MV-4-11 (cell line): ENCODE measurements around the gene CLRN1.

Experiments
- DNase-seq: peaks from one replicate; lab custom pipeline; 2025; lab: John Stamatoyannopoulos, UW

The CLRN1 gene

GRCh38 chr3:150920236-150920635 is 52.3 kb downstream of the CLRN1 start:
- DNase-seq: no peak

GRCh38 chr3:150917951-150918350 is 54.6 kb downstream of the CLRN1 start:
- DNase-seq: no peak

GRCh38 chr3:150913133-150913922 is 59.2 kb downstream of the CLRN1 start:
- DNase-seq: peak; percentile 65

GRCh38 chr3:150912501-150912900 is 60.0 kb downstream of the CLRN1 start:
- no peak for DNase-seq

- no peak for DNase-seq
Measured at GRCh38 chr3:150911771-150912170, 60.8 kb downstream of the CLRN1 start.

- DNase-seq: no peak
Measured at GRCh38 chr3:150906461-150906860, 66.1 kb downstream of the CLRN1 start.

- DNase-seq: no peak
Measured at GRCh38 chr3:150905746-150906145, 66.8 kb downstream of the CLRN1 start.

- peak; percentile 60 for DNase-seq
Measured at GRCh38 chr3:150905339-150905738, 67.2 kb downstream of the CLRN1 start, which contains the start of gene MINDY4B. Gene MINDY4B (minus strand): TSS chr3:150905439. CDS start chr3:150905439, 0 bp downstream.

GRCh38 chr3:150902988-150903387 is 69.5 kb downstream of the CLRN1 start:
- DNase-seq: no peak

- DNase-seq: no peak
Measured at GRCh38 chr3:150901793-150902192, 70.7 kb downstream of the CLRN1 start.

GRCh38 chr3:150899141-150899540 is 73.4 kb downstream of the CLRN1 start:
- DNase-seq: peak; percentile 22

GRCh38 chr3:150898046-150898754 is 74.3 kb downstream of the CLRN1 start:
- DNase-seq: no peak

- DNase-seq: no peak
Measured at GRCh38 chr3:150897592-150897991, 74.9 kb downstream of the CLRN1 start.

GRCh38 chr3:150890831-150891230 is 81.7 kb downstream of the CLRN1 start:
- no peak for DNase-seq

GRCh38 chr3:150890295-150890694 is 82.2 kb downstream of the CLRN1 start:
- DNase-seq: peak; percentile 96

GRCh38 chr3:150889106-150889505 is 83.4 kb downstream of the CLRN1 start:
- peak; percentile 62 for DNase-seq

GRCh38 chr3:150887031-150887430 is 85.5 kb downstream of the CLRN1 start:
- no peak for DNase-seq

GRCh38 chr3:150885535-150885934 is 87.0 kb downstream of the CLRN1 start:
- DNase-seq: no peak

GRCh38 chr3:150878996-150879575 is 93.4 kb downstream of the CLRN1 start:
- DNase-seq: no peak

- DNase-seq: no peak
Measured at GRCh38 chr3:150878290-150878689, 94.2 kb downstream of the CLRN1 start.

- DNase-seq: no peak
Measured at GRCh38 chr3:150877303-150877702, 95.2 kb downstream of the CLRN1 start.

GRCh38 chr3:150876611-150877265 is 95.8 kb downstream of the CLRN1 start:
- no peak for DNase-seq
